GM18520 (cell line): ENCODE data around the gene TMTC4.
"Not testable (repeated sequence)": the region's sequence is repeated elsewhere in the genome, so short reads cannot be mapped to it uniquely, and the experiment has no call there.

Experiments used
- ATAC-seq: cut with Tn5 transposase; IDR thresholded peaks from one replicate; pipeline ENCODE4 v1.9.1; 2021; ENCODE audit not compliant: unreplicated experiment

The TMTC4 gene

GRCh38 chr13:100674572-100674871, at the start of gene TMTC4:
TMTC4 (minus strand) TSS chr13:100674795; CDS start chr13:100670362, 4,433 bp downstream.
- peak; percentile 24 for ATAC-seq

DNA sequence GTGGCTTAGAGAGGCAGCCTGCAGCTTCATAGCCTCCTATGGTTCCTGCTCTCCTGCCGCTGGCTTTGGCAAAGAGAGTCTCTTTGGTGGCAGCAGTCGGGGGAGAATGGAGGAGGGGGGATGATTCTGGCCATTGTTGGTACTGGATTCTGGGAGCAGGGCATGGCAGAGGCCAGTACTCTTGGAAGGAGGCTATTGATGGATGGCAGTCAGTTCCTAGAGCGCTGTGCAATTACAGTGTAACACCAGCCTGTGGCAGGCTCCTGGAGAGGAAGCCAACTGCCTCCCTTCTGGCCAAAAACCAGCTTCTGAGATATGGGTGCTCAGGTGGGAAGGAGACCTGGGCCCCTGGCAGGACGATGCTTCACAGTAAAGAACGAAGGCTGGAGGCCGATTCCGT, 47.9 kb upstream of the TMTC4 start:
- no peak for ATAC-seq

- ATAC-seq: no peak
These were observed 47.4 kb upstream of the TMTC4 start for GRCh38 chr13:100721885-100722512.

- ATAC-seq: no peak
These were observed 41.0 kb upstream of the TMTC4 start for GRCh38 chr13:100715604-100716003.

- ATAC-seq: no peak
These were observed 39.9 kb upstream of the TMTC4 start for GRCh38 chr13:100714478-100714877.

DNA sequence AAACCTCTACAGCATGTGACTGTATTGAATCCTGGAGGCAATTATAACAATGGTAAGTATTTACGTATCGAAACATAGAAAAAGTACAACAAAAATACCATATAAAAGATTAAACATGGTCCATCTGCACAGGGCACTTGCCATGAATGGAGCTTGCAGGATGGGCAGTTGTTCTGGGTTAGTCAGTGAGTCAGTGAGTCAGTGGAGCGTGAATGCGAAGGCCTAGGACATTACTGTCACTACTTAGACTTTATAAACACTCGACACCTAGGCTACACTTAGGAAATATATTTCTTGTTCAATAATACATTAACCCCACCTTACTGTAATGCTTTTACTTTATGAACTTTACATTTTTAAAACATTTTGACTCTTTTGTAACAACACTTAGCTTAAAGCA, 35.6 kb upstream of the TMTC4 start:
- no peak for ATAC-seq

DNA sequence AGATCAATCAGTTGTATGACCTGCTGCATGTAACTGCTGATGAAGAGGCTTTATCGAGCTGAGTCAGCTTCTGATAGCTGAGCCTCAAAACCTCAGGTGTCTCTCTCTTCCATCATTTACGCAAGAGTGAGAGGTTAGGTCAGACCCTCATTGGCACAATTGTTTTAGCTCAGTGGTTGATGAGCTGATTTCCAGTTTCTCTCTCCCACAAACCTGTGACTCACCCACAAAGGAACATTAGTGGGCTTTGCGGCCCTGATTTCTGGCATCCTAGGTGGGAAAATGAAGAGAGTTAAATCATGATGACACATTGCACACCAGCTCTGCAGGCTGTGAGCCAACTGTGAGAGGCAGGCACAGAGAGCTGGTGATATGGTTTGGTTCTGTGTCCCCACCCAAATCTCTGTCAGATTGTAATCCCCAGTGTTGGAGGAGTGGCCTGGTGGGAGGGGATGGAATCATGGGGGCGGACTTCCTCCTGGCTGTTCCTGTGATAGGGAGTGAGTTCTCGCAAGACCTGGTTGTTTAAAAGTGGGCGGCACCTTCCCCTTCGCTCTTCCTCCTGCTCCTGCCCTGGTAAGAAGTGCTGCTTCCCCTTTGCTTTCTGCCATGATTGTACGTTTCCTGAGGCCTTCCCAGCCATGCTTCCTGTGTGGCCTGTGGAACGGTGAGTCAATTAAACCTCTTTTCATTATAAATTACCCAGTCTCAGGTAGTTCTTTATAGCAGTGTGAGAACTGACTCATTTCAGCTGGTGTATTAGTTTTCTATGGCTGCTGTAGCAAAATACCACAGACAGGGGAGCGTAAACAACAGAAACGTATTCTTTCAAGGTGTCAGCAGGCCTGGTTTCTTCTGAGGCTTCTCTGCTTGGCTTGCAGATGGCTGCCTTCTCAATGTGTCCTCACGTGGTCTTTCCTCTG, 33.5 kb upstream of the TMTC4 start:
- no peak for ATAC-seq

- ATAC-seq: not testable (repeated sequence)
These were observed 23.7 kb upstream of the TMTC4 start for GRCh38 chr13:100698331-100698730.

- no peak for ATAC-seq
These were observed 20.8 kb upstream of the TMTC4 start for GRCh38 chr13:100695509-100695773.

DNA sequence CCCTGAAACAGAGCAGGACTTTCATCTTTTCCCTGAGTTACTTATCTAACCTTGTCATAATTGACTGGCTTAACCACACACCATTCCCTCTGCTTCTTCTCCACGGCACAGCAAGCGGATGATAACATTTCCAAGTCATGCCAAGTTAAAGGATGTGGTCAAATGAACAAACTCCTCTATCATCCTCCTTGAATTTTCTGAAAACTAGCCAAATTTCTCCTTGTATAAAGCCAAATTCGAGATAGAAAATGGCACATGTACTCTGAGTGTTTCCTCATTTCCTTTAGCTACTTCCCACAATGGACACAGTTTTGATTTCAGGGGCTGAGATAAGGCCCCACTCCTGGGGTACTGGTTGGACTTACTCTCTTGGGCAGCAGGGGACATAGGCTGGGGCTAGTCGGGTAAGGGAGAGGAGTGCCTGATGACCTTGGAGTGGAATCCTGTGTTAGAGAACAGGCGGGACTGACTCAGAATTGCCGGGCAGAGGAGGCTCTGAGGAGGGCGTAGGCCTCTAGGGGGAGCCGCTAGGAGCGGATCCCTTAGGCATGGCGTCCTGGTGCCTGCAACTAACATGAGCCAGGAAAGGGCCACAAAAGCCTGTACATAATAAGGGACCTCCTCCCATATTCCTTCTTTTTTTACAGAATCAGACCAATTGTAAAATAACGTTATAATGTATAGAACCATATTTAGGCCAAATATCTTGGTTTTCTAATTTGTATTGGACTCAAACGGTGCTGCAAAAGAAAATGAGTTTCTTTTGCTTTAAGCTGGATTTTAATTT, 20.3 kb upstream of the TMTC4 start:
- no peak for ATAC-seq

DNA sequence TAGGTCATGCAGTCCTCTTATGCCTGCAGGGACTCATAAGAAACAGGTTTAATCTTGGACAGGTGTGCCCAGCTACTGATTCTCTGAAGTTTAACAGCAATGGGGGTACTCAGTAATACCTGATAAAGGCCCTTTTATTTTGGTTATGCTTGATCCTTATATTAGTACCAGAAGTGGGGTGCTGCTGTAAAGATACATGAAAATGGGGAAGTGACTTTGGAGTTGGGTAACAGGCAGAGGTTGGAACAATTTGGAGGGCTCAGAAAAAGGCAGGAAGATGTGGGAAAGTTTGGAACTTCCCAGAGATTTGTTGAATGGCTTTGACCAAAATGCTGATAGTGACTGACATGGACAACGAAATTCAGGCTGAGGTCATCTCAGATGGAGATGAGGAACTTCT, 14.6 kb upstream of the TMTC4 start:
- no peak for ATAC-seq

DNA sequence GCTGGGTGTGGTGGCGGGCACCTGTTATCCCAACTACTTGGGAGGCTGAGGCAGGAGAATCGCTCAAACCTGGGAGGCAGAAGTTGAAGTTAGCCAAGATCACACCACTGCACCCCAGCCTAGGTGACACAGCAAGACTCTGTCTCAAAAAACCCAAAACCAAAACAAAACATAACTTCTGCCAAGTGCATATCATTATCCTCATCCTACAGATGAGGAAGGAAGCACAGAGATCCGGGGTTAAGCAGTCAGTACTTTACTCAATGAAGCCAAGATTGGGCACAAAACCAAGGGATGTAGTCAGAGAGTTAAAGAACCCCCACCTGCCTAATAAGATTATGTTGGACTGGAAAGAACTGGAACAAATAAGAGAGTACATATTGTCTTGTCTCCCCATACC, 5.5 kb upstream of the TMTC4 start:
- no peak for ATAC-seq

GRCh38 chr13:100677128-100677527, 2.5 kb upstream of the TMTC4 start:
- not testable (repeated sequence) for ATAC-seq

DNA sequence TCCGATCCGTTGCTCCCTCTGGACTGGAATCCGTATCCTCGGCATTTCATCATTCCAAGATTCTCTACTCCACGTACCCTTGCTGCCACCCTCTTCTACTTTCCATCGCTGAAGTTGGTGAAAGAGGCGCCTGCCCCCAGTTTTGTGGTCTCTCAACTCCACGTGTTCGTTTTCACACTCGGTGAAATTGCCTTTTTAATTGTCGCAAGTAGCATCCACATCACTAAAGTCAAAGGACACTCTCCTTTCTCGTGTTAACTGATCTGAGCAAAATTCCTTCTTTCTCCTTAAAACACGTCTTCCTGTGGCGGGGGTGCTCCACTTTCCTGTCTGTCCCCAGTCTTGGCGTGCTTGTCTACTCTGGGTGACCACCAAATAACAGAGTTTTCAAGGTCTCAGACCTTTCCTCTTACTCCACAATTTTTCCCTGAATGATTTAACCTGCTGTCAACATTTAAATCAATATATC, 1.1 kb upstream of the TMTC4 start:
- ATAC-seq: no peak

DNA sequence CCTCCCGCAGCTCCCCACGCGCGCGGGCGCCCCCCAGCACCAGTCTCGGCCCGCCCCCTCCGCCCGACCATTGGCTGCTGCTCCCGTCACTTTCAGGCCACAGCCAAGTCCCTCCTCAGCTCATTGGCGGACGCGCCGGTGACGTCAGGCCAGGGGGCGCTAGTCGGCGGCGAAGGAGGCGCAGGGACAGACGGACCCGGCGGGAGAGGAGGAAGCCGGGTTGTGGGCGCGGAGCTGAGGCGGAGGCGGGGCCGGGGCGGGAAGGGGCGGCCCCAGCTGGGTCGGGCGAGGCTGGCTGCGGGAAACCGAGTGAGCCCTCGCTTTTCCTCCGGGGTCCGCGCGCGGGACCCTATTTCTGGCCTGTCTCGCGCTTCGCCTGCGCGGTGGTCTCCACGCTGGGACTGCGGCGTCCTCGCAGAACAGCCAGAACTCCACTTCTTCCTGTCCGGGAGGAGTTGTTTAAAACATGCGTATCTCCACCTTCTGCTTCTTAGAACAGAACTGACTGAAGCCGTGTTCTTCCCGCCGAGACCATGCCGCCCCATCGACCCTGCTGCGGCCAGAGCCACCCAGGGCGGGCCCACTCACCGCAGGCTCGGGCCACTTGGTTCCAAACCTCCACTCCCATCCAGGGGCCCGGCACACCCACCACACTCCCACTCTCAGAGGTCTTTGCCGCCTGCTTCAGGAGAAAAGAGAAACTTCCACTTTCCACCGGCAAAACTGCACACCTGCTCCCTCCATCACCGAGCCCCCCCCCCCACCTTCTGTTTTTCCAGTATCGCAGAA, 471 bp upstream of the TMTC4 start:
- peak; percentile 95 for ATAC-seq

GRCh38 chr13:100673713-100674571, 653 bp downstream of the TMTC4 start:
- ATAC-seq: peak; percentile 22

DNA sequence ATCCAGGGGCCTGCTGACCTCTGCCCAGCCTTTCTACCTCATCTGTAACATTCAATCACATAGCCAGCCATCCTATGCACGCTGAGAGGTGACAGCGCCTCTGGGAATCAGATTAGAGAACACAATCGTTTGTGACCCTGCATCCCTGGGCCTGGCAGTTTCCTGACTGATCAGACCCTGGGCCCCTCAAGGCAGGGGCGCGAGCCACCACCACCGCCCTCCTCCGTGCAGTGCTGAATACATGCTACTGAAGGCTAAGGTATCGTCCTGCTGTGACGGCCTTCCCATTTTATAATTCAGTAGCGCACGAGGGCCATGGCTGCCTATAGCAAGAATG, 1.3 kb downstream of the TMTC4 start:
- ATAC-seq: no peak

GRCh38 chr13:100671389-100672182, 3.0 kb downstream of the TMTC4 start:
- ATAC-seq: no peak

DNA sequence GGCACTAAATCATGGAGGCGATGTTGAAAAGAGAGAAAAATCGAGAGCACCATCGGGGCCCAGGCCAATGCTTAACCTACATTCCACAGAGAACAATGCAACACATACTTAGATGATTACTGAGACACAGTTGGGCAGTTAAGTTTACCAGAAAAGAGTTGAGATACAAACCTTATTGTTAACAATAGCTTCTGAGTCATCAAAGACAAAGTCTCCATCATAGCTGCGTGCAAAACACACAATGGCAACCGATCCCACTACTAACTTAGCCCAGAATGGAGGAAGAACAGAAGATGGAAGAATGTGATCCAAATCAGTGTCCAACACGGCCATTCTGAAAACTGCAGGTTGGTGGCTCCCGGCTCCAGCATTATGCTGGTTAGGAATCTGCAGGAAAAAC, 6.2 kb downstream of the TMTC4 start:
- no peak for ATAC-seq

DNA sequence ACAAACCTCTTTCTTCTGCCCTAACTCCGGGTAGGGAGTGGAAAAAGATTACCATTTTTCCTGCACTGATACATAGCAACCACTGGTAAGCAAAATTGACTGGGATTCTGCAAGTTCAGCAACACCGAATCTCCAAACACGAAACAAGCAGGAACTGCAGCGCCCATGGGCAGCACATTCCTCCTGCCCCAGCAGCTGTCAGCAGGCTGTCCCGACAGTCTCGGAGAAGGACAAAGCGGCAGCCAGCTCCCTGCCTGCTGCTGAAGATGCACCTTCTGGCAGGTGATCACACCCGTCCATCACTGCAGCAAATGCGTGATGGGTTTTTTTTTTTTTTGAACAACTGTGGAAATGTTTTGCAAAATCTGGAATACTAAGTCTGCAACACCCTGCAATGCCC, 6.7 kb downstream of the TMTC4 start:
- no peak for ATAC-seq
